RWPE1 (cell line): ENCODE measurements around the gene TMPRSS6.

Experiments used
- CTCF ChIA-PET: fragments of 350-600 bp; sonication (Branson Sonifier 250); formaldehyde crosslinking; extraction: SDS; loops from one replicate; lab custom pipeline; 2021; lab: Yijun Ruan, JAX
- POLR2A ChIA-PET: fragments of 400-600 bp; formaldehyde crosslinking; extraction: SDS; loops from one replicate; lab custom pipeline; 2020; ENCODE audit warnings: antibody characterized with exemption; ENCODE audit not compliant: low non-redundant PET; lab: Yijun Ruan, JAX
- DNase-seq: peaks from one replicate; pipeline ENCODE4 v3.0.0; 2012; ENCODE audit warnings: low spot score
- H3K27ac ChIP-seq: fragments of 450-650 bp; 2 replicates; pipeline ENCODE4 v1.5.1; 2017
- CTCF ChIP-seq: fragments of 450-650 bp; conservative IDR thresholded peaks from 2 replicates; pipeline ENCODE4 v1.5.1; 2017; ENCODE audit warnings: low read depth, mild to moderate bottlenecking

Gene TMPRSS6

GRCh38 chr22:37021710-37022482, 87.6 kb downstream of the TMPRSS6 start:
- DNase-seq = no peak
- peak; percentile 78 for TF ChIP-seq CTCF
- POLR2A ChIA-PET = no interaction called here
- CTCF ChIA-PET = interaction anchor here (0.7 kb wide), 1 partner anchor 429 kb away, joined by 4 read pairs; no protein-coding TSS in a partner anchor
- H3K27ac ChIP-seq = peak overlapping the region; percentile 88

GRCh38 chr22:37021041-37021440, 88.5 kb downstream of the TMPRSS6 start:
- no peak for DNase-seq
- CTCF ChIA-PET = no interaction called here
- H3K27ac ChIP-seq = peak overlapping the region; percentile 88
- POLR2A ChIA-PET = no interaction called here
- no peak for TF ChIP-seq CTCF

- no peak for TF ChIP-seq CTCF
- POLR2A ChIA-PET = interaction anchor here (1.2 kb wide), 1 partner anchor 12 kb away, joined by 7 read pairs; no protein-coding TSS in a partner anchor
- CTCF ChIA-PET = interaction anchor here (0.9 kb wide), 1 partner anchor 10 kb away, joined by 3 read pairs; no protein-coding TSS in a partner anchor
- H3K27ac ChIP-seq = peak overlapping the region; percentile 88
- peak; percentile 39 for DNase-seq
These were observed 89.4 kb downstream of the TMPRSS6 start for GRCh38 chr22:37020192-37020479.

- peak within 1 kb of the TSS; percentile 88 for H3K27ac ChIP-seq
- ChIA-PET CTCF (interaction anchor here (0.9 kb wide), 1 partner anchor 10 kb away, joined by 3 read pairs; no protein-coding TSS in a partner anchor), POLR2A (interaction anchor here (1.2 kb wide), 1 partner anchor 13 kb away, joined by 7 read pairs; no protein-coding TSS in a partner anchor)
- peak; percentile 44 for DNase-seq
- TF ChIP-seq CTCF = no peak
These were observed 90.0 kb downstream of the TMPRSS6 start, which contains the start of the genes MPST and TST for GRCh38 chr22:37019309-37020191. TSS of gene MPST (plus strand) at chr22:37019742. CDS start at chr22:37019837, 95 bp downstream. TSS of gene TST (minus strand) at chr22:37019447. CDS start at chr22:37018732, 715 bp downstream.

GRCh38 chr22:37018815-37019308, 90.7 kb downstream of the TMPRSS6 start:
- CTCF ChIA-PET = interaction anchor here (0.6 kb wide), 1 partner anchor 11 kb away, joined by 3 read pairs; no protein-coding TSS in a partner anchor
- POLR2A ChIA-PET = no interaction called here
- no peak for TF ChIP-seq CTCF
- H3K27ac ChIP-seq = peak overlapping the region; percentile 88
- DNase-seq = peak; percentile 28
